GM19463 (cell line): ENCODE measurements around the gene RNF113B.

Experiments
- ATAC-seq: cut with Tn5 transposase; IDR thresholded peaks from one replicate; pipeline ENCODE4 v1.9.1; 2021; ENCODE audit warnings: mild to moderate bottlenecking, moderate library complexity; ENCODE audit not compliant: unreplicated experiment

RNF113B gene

DNA sequence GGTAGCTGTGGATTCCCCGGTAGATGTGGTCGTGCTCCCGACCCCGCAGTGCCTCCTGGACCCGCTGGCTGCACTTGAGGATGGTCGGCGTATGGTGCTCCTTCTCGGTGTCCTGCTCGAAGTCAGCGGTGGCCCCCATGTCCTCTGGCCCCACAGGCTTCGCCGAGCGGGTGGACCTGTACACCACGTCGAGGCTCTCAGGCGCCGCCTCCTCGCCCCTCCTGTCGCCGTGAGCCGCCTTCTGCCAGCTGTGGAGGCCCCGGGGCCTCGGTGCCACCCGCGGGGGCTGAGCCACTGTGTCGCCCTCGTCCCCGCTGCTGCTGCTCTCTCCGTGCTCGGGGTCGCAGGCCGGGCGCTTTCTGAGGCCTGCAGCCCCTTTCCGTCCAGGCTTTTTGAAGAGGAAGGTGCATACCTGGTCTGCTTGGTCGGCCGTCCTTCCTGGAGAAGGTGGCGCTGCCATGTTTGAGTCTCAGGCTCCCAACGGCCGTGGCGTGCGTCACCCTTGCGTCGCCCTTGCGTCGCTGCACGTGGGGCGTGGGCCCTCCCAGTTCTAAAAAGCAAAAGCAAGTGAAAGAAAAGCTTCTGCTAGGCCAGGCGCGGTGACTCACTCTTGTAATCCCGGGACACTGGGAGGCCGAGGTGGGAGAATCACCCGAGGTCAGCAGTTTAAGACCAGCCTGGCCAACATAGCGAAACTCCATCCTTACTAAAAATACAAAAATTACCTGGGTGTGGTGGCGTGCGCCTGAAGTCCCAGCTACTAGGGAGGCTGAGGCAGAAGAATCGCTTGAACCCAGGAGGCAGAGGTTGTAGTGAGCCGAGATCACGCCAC lies at the start of gene RNF113B:
RNF113B (minus strand) TSS at position 493 of the 832 bp plus-strand sequence; CDS start at position 460, 33 bp downstream.
- no peak for ATAC-seq

DNA sequence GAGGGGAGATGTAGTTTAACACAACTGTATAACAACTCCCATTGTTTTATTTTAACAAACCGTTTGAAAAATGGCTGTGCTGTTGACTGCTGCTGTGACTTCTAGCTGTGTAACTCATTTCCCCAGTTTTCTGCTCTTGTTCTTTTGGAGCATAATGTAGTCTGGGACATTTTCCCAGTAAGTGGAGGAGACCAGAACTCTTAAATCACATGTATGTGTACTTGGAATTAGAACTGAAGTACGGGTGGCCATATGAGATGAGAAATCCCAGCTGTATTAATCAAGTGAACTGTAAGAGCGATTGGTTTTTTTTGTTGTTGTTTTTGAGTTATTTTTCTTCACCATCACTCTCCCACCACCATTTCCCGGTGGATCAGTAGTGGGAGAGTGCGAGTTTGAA lies 49.4 kb upstream of the RNF113B start:
- ATAC-seq, result no peak

DNA sequence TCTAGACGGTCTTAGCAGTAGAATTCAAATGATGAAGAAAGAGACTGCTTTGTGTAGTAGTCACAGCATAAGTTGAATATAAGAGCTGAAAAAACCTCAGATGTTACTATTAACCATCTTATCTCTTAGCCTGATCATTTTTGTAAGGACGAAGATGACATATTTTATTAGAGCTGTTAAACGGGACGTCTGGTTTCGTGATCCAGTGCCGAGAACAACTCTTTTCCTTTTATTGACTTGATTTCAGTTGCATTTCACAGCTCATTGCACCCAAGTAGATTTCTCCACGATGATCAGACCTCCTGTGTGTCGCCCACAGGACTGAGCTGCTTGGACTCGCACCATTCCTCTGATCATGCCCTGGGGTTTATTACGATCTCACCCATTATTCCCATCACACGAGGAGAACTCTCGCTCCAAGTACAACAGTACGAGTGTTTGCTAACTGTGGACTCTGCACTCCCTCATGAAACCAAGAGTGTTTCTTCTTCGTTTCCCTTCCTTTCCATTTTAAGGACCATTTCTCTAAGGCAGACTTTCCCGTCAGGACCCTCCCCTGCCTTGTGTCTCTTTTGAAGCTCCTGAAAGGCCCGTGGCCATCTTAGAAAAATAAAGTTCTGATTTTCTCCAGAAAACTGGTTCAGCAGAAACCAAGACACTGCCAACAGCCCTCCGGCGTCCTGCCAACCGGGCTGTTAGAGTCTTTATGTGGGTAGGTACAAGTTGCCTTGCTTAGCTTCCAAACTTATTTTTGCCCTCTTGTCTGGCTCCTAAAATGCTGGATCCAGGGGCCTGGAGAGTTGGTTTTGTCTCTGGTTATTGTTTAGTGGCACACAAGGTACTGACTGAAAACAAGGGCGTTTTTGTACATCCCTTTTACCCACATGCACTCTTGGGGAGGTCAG lies 48.2 kb upstream of the RNF113B start:
- ATAC-seq, result no peak

DNA sequence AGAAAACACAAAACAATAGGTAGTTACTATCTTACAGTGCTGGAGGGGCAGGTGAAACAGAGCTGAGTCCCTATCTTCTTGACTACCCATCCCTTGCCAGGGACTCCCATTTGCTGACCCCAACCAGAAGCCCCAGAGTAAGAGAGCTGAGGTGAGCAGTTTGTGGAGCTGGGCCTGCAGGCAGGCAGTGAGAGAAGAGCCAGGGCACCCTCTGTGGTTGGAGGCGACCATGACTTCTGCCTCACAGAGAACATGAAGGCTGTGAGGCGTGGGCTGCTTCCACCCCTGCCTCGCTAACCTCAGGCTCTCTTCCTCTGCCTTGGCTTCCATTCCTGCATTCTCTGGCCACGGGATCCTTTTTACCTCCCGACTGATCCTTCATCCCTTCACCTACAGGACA lies 47.5 kb upstream of the RNF113B start:
- no peak for ATAC-seq

DNA sequence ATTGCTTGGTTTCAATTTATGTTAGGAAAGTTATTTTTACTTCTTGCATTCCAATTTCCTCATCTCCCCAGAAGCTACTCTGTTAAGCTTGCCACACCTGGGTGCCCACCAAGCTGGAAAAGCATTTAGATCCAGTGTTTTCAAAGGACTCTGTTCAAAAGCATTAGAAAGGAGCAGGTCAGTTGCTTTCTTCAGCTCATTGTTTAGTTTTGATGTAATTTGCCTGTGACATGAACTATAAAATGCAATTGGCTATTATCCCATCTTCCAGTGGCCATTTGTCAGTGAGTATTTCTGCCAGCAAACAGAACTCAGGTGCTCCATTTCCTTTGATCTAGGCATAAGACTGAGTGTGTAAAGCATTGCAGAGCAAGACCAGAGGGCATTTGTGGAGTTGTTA lies 46.7 kb upstream of the RNF113B start:
- ATAC-seq, result no peak

DNA sequence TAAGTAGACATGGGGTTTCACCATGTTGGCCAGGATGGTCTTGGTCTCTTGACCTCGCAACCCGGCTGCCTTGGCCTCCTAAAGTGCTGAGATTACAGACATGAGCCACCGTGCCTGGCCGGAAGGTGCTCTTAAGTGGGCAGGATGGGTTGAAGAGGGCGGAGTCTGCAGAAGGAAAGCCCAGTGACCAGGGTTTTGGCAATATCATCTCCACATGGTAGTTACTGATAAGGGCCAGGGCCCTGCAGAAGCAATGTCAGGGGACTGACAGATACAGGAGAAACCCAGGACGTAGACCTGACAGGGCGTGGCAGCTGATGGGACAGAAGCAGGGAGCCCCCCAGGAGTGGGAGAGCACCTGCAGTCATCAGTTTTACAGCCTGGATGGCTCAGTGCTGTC lies 45.7 kb upstream of the RNF113B start:
- no peak for ATAC-seq

DNA sequence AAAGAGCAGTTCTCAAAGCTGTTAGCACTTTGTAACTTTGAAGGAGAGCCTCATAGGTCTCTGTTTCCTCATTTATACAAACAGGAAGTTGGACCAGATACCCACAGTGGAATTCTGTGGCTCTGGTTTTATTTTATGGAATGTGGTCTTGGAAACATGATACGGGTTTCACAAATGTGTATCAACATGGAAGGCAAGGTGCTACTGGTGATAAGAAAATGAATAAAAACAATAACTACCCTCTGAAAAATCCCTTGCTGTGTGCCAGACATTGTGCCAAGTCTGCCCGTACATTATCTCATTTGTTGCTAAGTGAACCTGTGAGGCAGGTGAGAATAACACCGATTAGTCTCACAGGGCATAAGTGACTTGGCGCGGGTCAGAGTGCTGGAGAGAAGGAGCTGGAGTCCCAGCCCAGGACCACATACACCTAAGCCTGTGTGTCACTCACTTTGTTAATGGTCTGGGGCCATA lies 45.0 kb upstream of the RNF113B start:
- ATAC-seq, result no peak

DNA sequence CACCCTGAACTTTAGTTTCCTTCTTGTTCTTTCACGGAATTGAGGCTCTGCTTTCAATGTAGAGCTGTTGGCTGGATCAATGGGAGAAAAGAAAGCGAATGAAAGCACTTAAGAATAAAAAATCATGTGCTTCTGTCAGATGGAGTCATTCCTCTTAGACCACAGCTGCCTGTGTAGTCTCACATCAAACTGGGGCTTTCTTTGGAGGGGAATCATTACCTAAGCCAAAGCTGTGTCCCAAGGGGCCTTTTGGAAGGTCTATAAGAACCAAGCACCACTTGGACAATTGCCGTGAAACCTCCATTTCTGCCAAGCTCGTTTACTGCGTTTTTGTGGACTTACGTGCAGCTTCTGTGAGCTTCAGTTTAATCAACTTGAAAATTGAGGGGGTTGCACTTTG lies 44.2 kb upstream of the RNF113B start:
- ATAC-seq, result no peak

DNA sequence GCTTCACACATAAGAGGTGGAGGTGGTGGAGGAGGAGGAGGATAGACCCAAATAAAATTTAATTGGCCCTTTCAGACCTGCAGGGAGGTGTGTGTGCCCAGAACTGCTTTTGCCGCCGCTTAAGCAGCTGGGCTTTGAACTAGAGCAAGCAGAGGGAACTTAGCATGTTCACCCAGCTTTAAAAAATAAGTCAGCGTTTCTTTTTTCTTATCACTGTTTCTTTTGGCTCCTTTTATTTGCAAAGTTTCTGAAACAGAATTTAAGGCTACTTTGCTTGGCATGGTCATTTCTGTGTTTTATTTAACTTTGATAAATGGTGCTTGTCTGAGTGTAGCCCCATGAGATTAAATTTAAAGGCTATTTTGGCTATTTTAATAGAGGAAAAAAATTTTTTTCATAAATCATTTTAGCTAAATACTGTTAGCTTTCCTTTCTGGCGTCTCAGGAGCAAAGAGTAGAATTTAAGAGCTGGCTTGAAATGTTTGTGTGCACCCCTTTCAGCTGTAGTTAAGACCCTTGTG lies 43.3 kb upstream of the RNF113B start:
- ATAC-seq, result no peak

DNA sequence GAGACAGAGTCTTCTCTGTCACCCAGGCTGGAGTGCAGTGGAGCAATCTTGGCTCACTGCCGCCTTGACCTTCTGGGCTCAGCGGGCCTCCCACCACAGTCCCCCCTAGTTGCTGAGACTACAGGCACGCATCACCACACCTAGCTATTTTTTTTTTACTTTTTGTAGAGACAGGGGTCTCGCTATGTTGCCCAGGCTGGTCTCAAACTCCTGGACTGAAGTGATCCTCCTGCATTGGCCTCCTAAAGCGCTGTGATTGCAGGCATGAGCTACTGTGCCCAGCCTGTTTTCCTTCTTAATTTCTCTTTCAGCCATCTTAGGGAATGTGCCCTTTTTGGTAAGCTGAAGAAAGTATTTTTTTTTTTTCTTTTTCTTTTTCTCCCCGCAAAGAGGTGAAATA lies 42.6 kb upstream of the RNF113B start:
- ATAC-seq, result no peak

DNA sequence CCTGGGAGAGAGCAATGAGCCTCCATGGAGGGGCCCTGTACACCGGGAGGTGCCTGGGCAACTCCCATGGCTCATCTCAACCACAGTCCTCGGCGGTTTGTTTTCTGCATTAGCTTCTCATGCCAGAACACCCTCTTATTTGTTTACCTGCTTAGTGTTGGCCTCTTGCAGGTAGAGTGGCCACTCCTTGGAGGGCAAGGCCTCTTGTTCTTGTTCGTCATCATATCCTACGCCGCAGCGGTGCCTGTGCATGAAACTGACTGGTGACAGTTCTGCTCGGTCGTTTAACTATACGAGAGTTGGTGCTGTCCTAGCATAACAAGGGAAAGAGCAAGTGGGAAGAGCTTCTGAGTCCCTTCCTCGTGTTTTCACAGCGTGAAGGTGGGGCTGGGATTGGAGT lies 40.5 kb upstream of the RNF113B start:
- no peak for ATAC-seq

DNA sequence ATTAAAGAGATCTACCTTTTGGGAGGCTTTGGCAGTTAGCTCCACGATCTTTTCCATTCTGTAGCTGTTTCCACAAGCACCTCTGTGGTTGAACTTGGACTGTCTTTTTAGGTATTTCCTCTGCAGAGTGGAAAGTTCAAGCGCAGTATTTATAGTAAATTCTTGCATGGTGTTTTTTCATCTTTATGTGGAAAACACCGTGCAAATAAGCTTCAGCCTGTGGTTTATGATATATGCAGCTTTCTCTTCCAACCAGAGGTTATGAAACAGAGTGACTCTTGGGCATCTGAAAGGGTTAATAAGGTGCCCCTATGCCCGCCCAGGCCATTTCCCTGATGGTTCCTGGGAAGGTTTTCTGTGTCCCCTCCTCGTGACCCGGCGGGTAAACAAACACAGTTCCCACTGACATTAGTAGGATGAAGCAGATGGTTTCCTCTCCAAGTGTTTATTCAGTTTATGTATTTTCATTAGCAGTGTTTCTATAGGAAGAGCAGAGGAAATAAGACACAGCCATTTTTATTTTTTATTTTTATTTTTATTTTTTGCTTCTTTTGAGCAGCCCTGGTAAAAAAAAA lies 39.7 kb upstream of the RNF113B start:
- peak; percentile 46 for ATAC-seq

DNA sequence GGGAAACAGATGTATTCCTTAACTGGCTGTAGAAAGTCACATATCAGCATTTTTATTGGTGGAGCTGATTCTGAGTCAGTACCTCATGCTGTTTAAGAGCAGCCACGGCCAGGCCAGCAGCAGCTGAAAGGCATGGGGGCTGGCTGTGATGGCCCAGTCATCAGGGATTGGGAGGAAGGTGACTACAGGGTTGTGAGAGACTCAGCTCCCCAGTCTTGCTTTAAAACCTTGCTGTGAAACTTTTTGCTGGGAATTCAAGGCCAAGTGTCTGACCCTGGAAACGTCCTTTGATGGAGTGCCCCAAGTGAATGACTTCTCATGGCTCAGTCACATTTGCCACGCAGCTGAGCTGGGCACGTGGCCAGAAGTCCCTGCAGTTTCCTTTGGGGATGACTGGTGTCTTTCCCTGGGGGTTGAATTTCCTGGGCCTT lies 39.1 kb upstream of the RNF113B start:
- no peak for ATAC-seq

DNA sequence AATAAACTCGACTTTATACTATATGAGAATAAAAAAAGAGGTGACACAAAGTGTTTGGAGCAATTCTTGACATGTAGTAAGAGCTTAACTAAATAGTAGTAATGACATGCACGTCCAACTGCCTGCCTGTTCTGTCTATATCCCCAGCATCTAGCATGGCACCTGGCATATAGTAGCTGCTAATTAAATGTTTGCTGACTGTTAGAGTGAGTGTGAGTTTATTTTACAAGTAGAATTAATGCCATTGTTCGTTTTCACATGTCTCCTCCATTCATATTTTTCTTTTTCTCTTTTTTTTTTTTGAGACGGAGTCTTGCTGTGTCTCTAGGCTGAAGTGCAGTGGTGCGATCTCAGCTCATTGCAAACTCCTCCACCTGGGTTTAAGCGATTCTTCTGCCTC lies 38.4 kb upstream of the RNF113B start:
- no peak for ATAC-seq

DNA sequence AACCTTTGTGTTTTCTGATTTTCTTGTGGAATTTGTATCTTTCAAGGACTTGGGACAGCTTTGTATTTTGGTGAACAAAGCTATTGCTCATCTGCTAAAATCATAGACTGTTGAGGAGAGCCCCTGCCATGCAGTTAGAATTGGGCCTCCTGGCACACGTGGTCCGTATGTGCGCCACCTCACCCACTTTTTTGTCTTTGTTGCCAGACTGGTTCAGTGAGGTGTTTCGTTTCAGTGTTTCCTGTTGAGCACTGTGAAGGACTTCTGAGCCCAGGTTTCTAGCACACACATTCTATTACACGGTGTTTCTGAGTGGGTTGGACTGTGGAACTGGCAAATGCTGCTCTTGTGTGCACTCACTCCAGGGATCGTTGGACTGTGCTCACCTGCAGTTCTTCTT lies 37.6 kb upstream of the RNF113B start:
- ATAC-seq, result no peak

DNA sequence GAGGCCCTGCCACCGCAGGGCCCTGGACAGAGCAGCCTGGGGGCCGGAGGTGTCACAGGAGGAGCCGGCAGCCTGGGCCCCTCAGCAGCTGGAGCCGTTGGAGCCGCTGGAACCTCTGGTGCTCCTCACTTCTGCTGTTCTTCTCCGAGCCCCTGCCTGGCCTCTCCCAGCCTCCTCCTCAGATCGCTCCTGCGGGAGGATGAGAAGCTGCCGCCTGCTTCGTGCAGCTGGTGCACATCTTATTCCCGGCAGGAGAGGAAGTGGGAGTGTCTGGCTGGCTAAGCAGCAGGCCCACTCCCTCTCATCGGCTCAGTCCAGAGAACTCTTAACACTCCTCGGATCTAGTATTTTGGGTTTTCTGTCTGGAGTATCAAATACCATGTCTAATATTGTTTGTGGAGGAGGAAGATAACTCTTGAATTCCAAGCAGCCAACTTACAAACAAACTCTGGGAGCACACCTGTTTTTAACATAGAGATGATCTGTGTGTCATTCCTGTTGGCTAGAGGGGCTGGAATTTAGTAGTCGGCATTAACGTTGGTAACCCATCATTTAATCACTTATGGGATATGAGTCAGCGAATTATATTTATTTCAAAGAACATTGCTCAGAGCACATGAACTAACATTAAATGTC lies 37.1 kb upstream of the RNF113B start:
- ATAC-seq, result no peak

DNA sequence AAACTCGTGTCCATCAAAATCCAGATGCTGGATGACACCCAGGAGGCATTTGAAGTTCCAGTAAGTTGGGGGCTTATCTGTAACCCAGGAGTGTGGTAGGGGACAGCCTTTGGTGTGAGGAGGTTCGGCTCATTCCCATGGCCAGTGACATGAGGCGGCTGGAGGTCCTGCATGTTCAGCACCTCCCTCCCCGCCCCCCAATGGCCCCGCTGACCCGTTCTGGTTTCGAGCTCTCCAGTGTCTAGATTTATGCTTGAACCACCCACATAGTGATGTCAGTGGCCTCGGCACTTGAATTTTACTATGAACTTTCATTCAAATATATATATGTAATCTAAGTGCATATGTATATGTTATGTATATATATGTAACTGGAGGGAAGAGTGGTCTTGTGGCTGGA lies 36.3 kb upstream of the RNF113B start:
- ATAC-seq, result no peak

DNA sequence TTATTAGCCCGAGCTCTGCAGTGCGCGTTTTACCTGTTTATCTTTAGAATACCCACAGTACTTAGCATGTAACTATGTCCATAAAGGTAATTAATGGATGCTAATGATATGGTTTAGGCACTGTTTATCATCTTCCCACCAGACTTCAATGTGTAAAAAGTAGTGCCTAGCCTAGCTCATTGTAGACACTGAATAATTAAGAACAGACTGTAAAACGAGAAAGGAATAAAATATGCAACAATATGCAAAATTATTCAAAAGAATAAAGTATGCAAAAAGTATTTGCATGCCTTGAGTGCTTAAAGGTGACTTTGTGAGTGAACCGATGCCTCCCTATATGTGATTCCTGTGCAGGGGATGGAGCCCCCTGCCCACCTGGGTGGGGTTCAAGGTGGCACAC lies 35.7 kb upstream of the RNF113B start:
- ATAC-seq, result no peak

DNA sequence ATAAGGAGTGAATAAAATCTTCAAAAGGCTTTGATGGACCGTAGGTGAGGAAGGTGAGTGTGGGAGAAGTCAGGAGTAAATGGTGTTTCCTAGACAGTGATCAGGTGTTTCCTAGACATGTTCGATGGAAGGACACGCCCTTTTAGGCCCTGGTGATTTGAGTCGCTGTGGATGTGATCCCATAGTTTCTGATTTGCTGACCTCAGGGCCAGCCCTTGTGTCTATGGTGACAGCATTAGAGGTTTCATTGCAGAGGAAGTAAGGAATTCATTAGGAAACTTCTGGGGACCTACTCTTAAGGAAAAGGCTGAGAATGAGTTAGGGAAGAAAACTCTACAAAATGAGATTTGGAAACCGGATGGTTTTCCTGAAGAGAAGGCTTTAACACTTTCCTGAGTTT lies 31.5 kb upstream of the RNF113B start:
- no peak for ATAC-seq

DNA sequence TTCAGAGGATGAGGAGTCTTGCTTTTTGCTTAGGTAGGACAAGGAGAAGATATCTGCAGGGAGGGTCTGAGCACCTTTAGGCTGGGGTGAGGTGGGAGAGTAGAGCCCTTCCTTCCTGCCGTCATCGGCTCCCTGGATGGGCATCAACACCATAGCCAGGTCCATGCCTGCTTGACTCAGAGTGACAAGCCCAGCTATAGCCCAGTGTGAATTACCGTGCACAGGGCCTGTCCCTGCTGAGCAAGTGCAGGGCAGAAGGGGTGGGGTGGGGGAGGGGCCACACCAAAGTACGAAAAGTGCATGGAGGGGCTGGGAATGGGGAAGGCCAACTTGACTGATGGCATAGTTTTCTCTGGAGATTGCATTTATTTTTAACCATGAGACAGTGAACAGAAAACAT lies 30.3 kb upstream of the RNF113B start:
- ATAC-seq, result no peak

DNA sequence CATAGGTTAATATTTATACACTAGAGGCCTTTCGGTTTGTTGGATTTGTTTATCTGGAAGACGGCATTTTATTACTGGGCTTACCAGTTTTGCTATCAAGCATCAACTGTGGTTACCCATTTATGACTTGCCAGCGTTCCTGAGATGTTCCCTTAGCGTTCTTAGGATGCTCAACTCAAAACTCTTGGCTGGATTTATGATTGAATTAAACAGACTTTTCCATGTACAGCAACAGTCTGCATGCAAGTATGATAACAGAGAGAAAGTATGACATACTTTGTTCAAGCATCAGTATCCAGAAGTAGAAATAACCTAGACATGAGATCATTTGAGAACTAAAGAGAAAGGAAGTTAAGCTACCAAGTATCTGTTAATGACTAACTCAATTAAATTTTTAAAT lies 29.9 kb upstream of the RNF113B start:
- ATAC-seq, result no peak
